ENCODE data around the gene GALK1. TPM values are rescaled to one million over a fixed set of nuclear protein-coding genes. Genes with fewer than 3 reads are reported as not detected.

GALK1 gene
- total RNA-seq, 1 donor from 2014 or later = 34.0 TPM

DNA sequence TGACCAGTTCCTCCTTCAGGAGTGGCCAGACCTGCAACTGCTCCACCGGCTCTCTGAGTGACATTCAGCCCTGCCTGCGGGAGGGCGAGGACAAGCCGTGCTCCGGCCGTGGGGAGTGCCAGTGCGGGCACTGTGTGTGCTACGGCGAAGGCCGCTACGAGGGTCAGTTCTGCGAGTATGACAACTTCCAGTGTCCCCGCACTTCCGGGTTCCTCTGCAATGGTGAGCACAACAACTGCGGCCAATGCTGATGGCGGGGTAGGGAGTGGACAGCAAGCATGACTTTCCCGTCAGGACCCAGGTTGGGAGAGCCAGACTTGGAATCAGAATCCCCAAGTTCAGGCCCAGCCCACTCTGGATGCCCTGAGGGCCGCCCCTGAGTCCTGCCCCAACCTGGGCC lies 31.5 kb downstream of the GALK1 start:
- H3K36me3 ChIP-seq = peaks cover 25% of the 10 kb centered on the region
- no peaks in the 10 kb centered on the region for H3K9me3 ChIP-seq
- DNase-seq = no peak
- H3K27me3 ChIP-seq (ENCODE audit: low read depth) = no peaks in the 10 kb centered on the region
- H3K4me1 ChIP-seq = no peaks in the 10 kb centered on the region
- no peak overlapping the region for H3K4me3 ChIP-seq
- no peak overlapping the region for H3K27ac ChIP-seq
- intact Hi-C loops (cut with DNase I) = no loop called here
- TF ChIP-seq, protein P1, sequence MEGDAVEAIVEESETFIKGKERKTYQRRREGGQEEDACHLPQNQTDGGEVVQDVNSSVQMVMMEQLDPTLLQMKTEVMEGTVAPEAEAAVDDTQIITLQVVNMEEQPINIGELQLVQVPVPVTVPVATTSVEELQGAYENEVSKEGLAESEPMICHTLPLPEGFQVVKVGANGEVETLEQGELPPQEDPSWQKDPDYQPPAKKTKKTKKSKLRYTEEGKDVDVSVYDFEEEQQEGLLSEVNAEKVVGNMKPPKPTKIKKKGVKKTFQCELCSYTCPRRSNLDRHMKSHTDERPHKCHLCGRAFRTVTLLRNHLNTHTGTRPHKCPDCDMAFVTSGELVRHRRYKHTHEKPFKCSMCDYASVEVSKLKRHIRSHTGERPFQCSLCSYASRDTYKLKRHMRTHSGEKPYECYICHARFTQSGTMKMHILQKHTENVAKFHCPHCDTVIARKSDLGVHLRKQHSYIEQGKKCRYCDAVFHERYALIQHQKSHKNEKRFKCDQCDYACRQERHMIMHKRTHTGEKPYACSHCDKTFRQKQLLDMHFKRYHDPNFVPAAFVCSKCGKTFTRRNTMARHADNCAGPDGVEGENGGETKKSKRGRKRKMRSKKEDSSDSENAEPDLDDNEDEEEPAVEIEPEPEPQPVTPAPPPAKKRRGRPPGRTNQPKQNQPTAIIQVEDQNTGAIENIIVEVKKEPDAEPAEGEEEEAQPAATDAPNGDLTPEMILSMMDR (IDR thresholded peaks at IDR 0.05) = no peak
- no peak for ATAC-seq

DNA sequence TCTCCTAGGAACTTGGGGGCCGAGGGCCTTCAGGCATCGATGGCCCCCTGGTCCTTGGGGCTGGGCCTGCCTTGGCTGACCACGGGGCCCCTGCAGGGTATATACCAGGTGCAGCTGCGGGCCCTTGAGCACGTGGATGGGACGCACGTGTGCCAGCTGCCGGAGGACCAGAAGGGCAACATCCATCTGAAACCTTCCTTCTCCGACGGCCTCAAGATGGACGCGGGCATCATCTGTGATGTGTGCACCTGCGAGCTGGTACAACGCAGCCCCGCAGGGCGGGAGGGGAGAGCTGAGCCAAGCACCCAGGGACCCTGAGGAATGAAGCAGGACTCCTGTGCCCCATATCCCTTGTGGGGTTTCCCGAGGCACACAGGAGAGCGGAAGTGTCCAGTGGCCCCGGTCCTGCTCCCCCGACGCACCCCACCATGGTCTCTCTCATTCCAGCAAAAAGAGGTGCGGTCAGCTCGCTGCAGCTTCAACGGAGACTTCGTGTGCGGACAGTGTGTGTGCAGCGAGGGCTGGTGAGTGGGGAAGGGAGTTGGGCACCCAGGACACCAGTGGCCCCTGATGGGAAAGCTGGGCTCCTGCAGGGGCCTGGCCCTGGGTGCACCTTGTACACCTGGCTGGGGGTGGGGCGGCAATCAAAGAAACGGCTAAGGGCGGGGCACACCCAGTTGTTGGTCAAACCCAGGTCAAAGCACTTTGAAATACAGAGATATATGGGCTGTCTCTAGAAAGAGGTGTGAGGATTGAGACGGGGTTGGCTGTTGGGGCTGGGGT lies 33.1 kb downstream of the GALK1 start:
- Histone ChIP-seq H3K9me3 (no peaks in the 10 kb centered on the region), H3K4me3 (no peak overlapping the region), H3K36me3 (peaks cover 25% of the 10 kb centered on the region), H3K4me1 (no peaks in the 10 kb centered on the region), H3K27ac (no peak overlapping the region), H3K27me3 (ENCODE audit: low read depth) (no peaks in the 10 kb centered on the region)
- intact Hi-C loops (cut with DNase I) = no loop called here
- TF ChIP-seq, protein P1 (IDR thresholded peaks at IDR 0.05) = no peak
- DNase-seq (no peak), ATAC-seq (peak in 1 of 2 donors; percentile 20)

DNA sequence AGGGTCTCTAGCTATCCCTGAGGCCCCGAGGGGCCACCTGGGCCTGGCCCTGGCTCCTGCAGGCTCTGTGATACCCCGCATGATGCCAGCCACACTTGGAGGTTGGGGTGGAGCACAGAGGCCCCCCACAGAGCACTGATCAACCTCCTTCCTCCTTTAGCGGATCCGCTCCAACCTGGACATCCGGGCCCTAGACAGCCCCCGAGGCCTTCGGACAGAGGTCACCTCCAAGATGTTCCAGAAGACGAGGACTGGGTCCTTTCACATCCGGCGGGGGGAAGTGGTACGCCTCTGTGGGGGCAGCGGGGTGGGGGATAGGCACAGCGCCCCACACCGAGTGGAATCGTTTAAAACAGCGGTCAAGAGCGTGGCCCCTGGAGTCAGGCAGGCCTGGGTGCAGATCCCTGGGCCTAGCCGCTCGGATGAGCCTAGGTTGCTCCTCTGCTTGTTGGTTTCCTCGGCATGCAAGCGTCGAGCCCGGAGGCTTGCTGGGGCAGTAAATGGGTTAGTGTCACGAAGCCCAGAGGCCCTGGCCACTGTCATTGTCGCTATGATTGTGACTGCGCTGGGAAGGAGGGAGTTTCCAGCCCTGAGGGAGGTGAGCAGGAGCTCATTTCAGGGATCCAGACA lies 33.8 kb downstream of the GALK1 start:
- Histone ChIP-seq H3K9me3 (no peaks in the 10 kb centered on the region), H3K36me3 (peaks cover 19% of the 10 kb centered on the region), H3K4me1 (no peaks in the 10 kb centered on the region), H3K27me3 (ENCODE audit: low read depth) (no peaks in the 10 kb centered on the region), H3K27ac (no peak overlapping the region), H3K4me3 (no peak overlapping the region)
- TF ChIP-seq, protein P1 (IDR thresholded peaks at IDR 0.05) = no peak
- no peak for ATAC-seq
- intact Hi-C loops (cut with DNase I) = no loop called here
- DNase-seq = no peak

DNA sequence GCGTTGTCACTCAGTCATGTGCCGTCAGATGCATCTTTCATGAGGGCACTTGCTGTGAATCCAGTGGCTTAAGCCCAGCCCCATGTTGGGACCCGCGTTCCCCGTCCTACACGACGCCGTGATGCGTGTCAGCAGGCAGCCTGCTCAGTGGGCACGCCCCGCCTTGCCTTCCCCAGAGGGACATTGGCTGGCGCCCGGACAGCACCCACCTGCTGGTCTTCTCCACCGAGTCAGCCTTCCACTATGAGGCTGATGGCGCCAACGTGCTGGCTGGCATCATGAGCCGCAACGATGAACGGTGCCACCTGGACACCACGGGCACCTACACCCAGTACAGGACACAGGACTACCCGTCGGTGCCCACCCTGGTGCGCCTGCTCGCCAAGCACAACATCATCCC lies 34.9 kb downstream of the GALK1 start:
- Histone ChIP-seq H3K36me3 (peaks cover 18% of the 10 kb centered on the region), H3K27me3 (ENCODE audit: low read depth) (no peaks in the 10 kb centered on the region), H3K4me3 (no peak overlapping the region), H3K27ac (no peak overlapping the region), H3K9me3 (no peaks in the 10 kb centered on the region), H3K4me1 (no peaks in the 10 kb centered on the region)
- intact Hi-C loops (cut with DNase I) = no loop called here
- TF ChIP-seq, protein P1 (IDR thresholded peaks at IDR 0.05) = no peak
- ATAC-seq = no peak
- DNase-seq = no peak

DNA sequence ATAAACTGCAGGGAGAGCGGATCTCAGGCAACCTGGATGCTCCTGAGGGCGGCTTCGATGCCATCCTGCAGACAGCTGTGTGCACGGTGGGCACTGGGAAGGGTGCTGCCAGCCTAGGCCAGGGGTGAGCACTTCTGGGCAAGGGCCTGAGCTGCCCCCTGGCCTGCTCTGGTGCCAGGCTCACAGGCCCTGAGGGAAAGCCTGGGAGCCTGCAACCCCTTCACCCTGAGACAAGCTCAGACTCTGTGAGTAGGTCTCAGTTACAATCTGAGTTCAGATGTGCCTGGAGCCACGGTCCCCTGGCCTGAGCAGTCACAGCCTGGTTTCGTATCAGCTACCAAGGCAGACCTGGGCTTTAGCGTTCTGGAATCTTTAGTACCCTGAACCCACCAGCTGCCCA lies 35.6 kb downstream of the GALK1 start:
- ATAC-seq (no peak), DNase-seq (no peak)
- TF ChIP-seq, protein P1 (IDR thresholded peaks at IDR 0.05) = no peak
- no peaks in the 10 kb centered on the region for H3K4me1 ChIP-seq
- H3K27ac ChIP-seq = no peak overlapping the region
- no peaks in the 10 kb centered on the region for H3K27me3 ChIP-seq (ENCODE audit: low read depth)
- H3K9me3 ChIP-seq = no peaks in the 10 kb centered on the region
- intact Hi-C loops (cut with DNase I) = no loop called here
- peaks cover 18% of the 10 kb centered on the region for H3K36me3 ChIP-seq
- no peak overlapping the region for H3K4me3 ChIP-seq
